Neuronal stem cell (in vitro differentiated cells): ENCODE data around the gene AADAT.
A peak's percentile ranks its signal among the peaks of the same experiment; 100 is the strongest.

Source experiments
- DNase-seq: peaks from one replicate; pipeline ENCODE4 v3.0.0-alpha.2; 2013; ENCODE audit warnings: low spot score
- H2AFZ ChIP-seq: one replicate; pipeline ENCODE4 v1.6.1; 2013; ENCODE audit warnings: mild to moderate bottlenecking, low read length, inconsistent platforms
- H2AK5ac ChIP-seq: 2 replicates; pipeline ENCODE4 v1.6.1; 2013; ENCODE audit warnings: low read depth, mild to moderate bottlenecking, inconsistent platforms, low read length, moderate library complexity, mixed read lengths
- H2BK120ac ChIP-seq: 2 replicates; pipeline ENCODE4 v1.6.1; 2013; ENCODE audit warnings: low read depth, mild to moderate bottlenecking, inconsistent platforms, low read length, moderate library complexity, mixed read lengths
- H2BK12ac ChIP-seq: one replicate; pipeline ENCODE4 v1.6.1; 2013; ENCODE audit warnings: low read length, inconsistent platforms
- H2BK15ac ChIP-seq: 2 replicates; pipeline ENCODE4 v1.6.1; 2013; ENCODE audit warnings: mild to moderate bottlenecking, low read length, inconsistent platforms, mixed read lengths
- H2BK5ac ChIP-seq: one replicate; pipeline ENCODE4 v1.6.1; 2013; ENCODE audit warnings: inconsistent platforms, mild to moderate bottlenecking, low read length, moderate library complexity
- H3K14ac ChIP-seq: one replicate; pipeline ENCODE4 v1.6.1; 2013; ENCODE audit warnings: low read length, inconsistent platforms
- H3K18ac ChIP-seq: 2 replicates; pipeline ENCODE4 v1.6.1; 2013; ENCODE audit warnings: low read length, inconsistent platforms
- H3K23ac ChIP-seq: 2 replicates; pipeline ENCODE4 v1.6.1; 2013; ENCODE audit warnings: low read depth, mild to moderate bottlenecking, mixed read lengths, low read length, inconsistent platforms; ENCODE audit not compliant: poor library complexity
- H3K27ac ChIP-seq: replicated peaks from 3 replicates; pipeline ENCODE4 v1.5.1; 2013; ENCODE audit warnings: low read length, inconsistent platforms
- H3K27me3 ChIP-seq, 3 experiments: 2 replicates each; pipeline ENCODE4 v1.6.1; 2013; ENCODE audit warnings: low read length in 3 of 3, mild to moderate bottlenecking in 2 of 3, inconsistent platforms in 1 of 3, low read depth in 1 of 3, mixed read lengths in 1 of 3, moderate library complexity in 1 of 3; ENCODE audit not compliant: control insufficient read depth in 3 of 3, insufficient read depth in 3 of 3
- H3K36me3 ChIP-seq, 2 donors: replicated peaks in 1 of 2; 2 replicates each; pipeline ENCODE4 v1.6.1; 2013; ENCODE audit warnings: low read length in 2 of 2; ENCODE audit not compliant: control insufficient read depth in 2 of 2, insufficient read depth in 2 of 2
- H3K4ac ChIP-seq: 2 replicates; pipeline ENCODE4 v1.6.1; 2013; ENCODE audit warnings: inconsistent platforms, mild to moderate bottlenecking, low read length, moderate library complexity
- H3K4me1 ChIP-seq, 2 donors: 1 replicate in 1 of 2; 2 replicates in 1 of 2; pipeline ENCODE4 v1.6.1; 2013; ENCODE audit warnings: low read length in 2 of 2, low read depth in 1 of 2; ENCODE audit not compliant: control insufficient read depth in 2 of 2, insufficient read depth in 1 of 2
- H3K4me2 ChIP-seq: one replicate; pipeline ENCODE4 v1.6.1; 2013; ENCODE audit warnings: mild to moderate bottlenecking, low read length, inconsistent platforms; ENCODE audit not compliant: insufficient read depth, poor library complexity, severe bottlenecking
- H3K4me3 ChIP-seq, 2 donors: 2 replicates each; pipeline ENCODE4 v1.5.1; 2013; ENCODE audit warnings: low read length in 2 of 2, mild to moderate bottlenecking in 2 of 2, inconsistent platforms in 1 of 2, moderate library complexity in 1 of 2
- H3K79me1 ChIP-seq: one replicate; pipeline ENCODE4 v1.6.1; 2013; ENCODE audit warnings: low read depth, mild to moderate bottlenecking, inconsistent platforms, low read length, moderate library complexity
- H3K9ac ChIP-seq: one replicate; pipeline ENCODE4 v1.6.1; 2013; ENCODE audit warnings: mild to moderate bottlenecking, low read depth, low read length, inconsistent platforms; ENCODE audit not compliant: poor library complexity
- H3K9me3 ChIP-seq, 2 donors: replicated peaks in 1 of 2; 2 replicates each; pipeline versions ENCODE3 to v1.6.1; 2013; ENCODE audit warnings: low read length in 2 of 2, mild to moderate bottlenecking in 2 of 2, inconsistent platforms in 1 of 2, low read depth in 1 of 2, mixed read lengths in 1 of 2, moderate library complexity in 1 of 2; ENCODE audit not compliant: control insufficient read depth in 2 of 2, insufficient read depth in 1 of 2
- H4K8ac ChIP-seq: one replicate; pipeline ENCODE4 v1.6.1; 2013; ENCODE audit warnings: low read depth, mild to moderate bottlenecking, inconsistent platforms, low read length, moderate library complexity
- H4K91ac ChIP-seq: one replicate; pipeline ENCODE4 v1.6.1; 2013; ENCODE audit warnings: low read length, low read depth, mild to moderate bottlenecking, inconsistent platforms; ENCODE audit not compliant: poor library complexity
- whole genome bisulfite sequencing, 2 donors: extraction: QIAGEN DNeasy Blood & Tissue Kit; methylation state at CpG; one replicate each; pipeline ENCODE4 v1.1.7; 2013; ENCODE audit warnings: missing lambda C conversion rate in 2 of 2, mixed read lengths in 1 of 2; ENCODE audit not compliant: insufficient read length in 2 of 2, insufficient replicate concordance in 1 of 2; ENCODE audit errors: extremely low coverage in 2 of 2; 5-methylcytosine and 5-hydroxymethylcytosine counted together

Gene AADAT

DNA sequence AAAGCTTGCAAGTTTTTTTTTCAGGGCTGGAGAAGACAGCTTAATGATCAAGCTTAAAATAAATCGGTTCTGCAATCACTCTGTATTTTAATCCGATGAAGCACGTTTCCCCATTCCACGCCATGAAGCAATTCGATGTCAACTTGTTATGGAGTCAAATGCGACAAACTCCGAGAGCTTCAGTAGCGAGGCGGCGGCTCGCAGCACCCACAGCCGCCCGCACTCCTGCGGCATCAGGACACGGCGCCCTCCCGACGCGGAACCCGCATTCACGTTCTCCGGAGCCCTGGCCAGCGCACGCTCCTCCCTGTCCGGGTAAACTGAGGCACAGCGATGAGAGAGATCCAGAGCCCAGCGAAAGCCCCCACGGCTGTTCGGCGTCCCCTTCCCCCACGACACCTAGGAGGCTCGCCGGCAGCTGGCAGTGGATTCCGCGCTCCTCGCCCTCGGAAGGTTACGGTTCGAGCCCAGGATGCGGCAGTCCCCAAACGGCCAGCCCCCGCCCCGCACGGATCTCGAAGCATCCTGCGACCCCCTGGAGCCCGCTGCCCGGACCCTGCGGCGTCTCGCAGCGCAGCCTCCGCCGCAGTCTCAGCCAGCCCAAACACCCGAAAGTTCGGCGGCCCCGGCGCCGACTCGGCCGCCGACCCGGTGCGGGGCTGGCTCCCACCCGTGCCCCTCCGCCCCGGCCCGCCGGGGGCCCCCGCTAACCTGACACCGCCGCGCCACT, 64.1 kb downstream of the AADAT start:
- H2AK5ac ChIP-seq, result peak overlapping the region; percentile 66
- peak overlapping the region; percentile 90 for H3K9ac ChIP-seq
- H3K18ac ChIP-seq, result peak overlapping the region; percentile 94
- peak overlapping the region; percentile 81 for H3K4me2 ChIP-seq
- peak overlapping the region; percentile 71 for H2BK5ac ChIP-seq
- H2BK120ac ChIP-seq, result peak overlapping the region; percentile 74
- no peaks in the 10 kb centered on the region for H3K9me3 ChIP-seq
- no peak overlapping the region for H2BK12ac ChIP-seq
- H3K79me1 ChIP-seq, result no peaks in the 10 kb centered on the region
- H3K4me3 ChIP-seq, result peak overlapping the region; percentile 82 to 88
- peaks cover 4 to 6% of the 10 kb centered on the region in 2 donors for H3K4me1 ChIP-seq
- no CpG with 5 or more reads among the region's 74 CpGs for WGBS, 2 donors
- peaks cover 0 to 20% (median 7%) of the 10 kb centered on the region in 3 experiments for H3K27me3 ChIP-seq
- peak overlapping the region; percentile 84 for H2BK15ac ChIP-seq
- no peak overlapping the region for H3K4ac ChIP-seq
- H2AFZ ChIP-seq, result peak overlapping the region; percentile 100
- H4K91ac ChIP-seq, result no peak overlapping the region
- no peak overlapping the region for H4K8ac ChIP-seq
- H3K27ac ChIP-seq, result no peak overlapping the region
- peak overlapping the region; percentile 97 for H3K14ac ChIP-seq
- H3K36me3 ChIP-seq, result no peaks in the 10 kb centered on the region
- peak overlapping the region; percentile 87 for H3K23ac ChIP-seq
- DNase-seq, result peak; percentile 15

- Histone ChIP-seq H3K79me1 (no peaks in the 10 kb centered on the region), H2BK12ac (no peak overlapping the region), H4K91ac (no peak overlapping the region), H4K8ac (no peak overlapping the region), H3K23ac (no peak overlapping the region), H3K4me2 (no peak overlapping the region), H2BK120ac (no peak overlapping the region), H3K9ac (no peak overlapping the region), H3K27me3 (peaks cover 0 to 14% (median 5%) of the 10 kb centered on the region in 3 experiments), H3K18ac (no peak overlapping the region), H3K27ac (no peak overlapping the region), H3K4me1 (peaks cover 0 to 1% of the 10 kb centered on the region in 2 donors), H2BK5ac (no peak overlapping the region), H3K4ac (no peak overlapping the region), H3K9me3 (no peaks in the 10 kb centered on the region), H2BK15ac (no peak overlapping the region), H2AFZ (no peak overlapping the region), H3K36me3 (no peaks in the 10 kb centered on the region), H3K4me3 (no peak overlapping the region), H2AK5ac (no peak overlapping the region), H3K14ac (no peak overlapping the region)
- no peak for DNase-seq
- WGBS, 2 donors, result no CpG with 5 or more reads among the region's 2 CpGs
Measured at GRCh38 chr4:170022211-170022610, 67.5 kb downstream of the AADAT start.

DNA sequence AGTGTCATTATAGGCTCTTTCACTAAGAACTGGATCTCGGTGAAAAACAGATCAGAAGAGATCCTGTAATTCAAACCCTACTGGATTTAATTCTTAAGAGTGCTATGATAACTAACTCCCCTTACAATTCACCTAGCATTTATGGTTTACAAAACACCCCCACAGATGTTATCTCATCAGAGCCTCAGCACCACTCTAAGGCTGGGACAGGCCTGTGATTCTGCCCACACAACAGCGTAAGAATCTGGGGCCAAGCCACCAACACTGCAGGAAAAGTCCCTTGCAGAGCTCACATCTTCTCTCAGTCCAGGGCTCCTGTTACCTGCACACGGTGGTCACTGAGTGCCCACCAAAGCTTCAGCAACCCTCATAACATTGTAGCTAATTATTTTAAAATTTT, 72.5 kb downstream of the AADAT start:
- Histone ChIP-seq H2BK120ac (no peak overlapping the region), H3K14ac (no peak overlapping the region), H3K18ac (no peak overlapping the region), H3K79me1 (no peaks in the 10 kb centered on the region), H3K23ac (no peak overlapping the region), H2BK12ac (no peak overlapping the region), H3K27ac (no peak overlapping the region), H3K4me3 (no peak overlapping the region), H2BK15ac (no peak overlapping the region), H4K8ac (no peak overlapping the region), H3K4ac (no peak overlapping the region), H3K36me3 (no peaks in the 10 kb centered on the region), H2AFZ (no peak overlapping the region), H4K91ac (no peak overlapping the region), H2AK5ac (no peak overlapping the region), H3K27me3 (no peaks in the 10 kb centered on the region), H3K4me1 (peaks cover 0 to 1% of the 10 kb centered on the region in 2 donors), H3K9me3 (no peaks in the 10 kb centered on the region), H3K4me2 (no peak overlapping the region), H2BK5ac (no peak overlapping the region), H3K9ac (no peak overlapping the region)
- no CpG with 5 or more reads among the region's 3 CpGs for WGBS, 2 donors
- no peak for DNase-seq

GRCh38 chr4:170015285-170015684, 74.5 kb downstream of the AADAT start:
- H3K36me3 ChIP-seq, result no peaks in the 10 kb centered on the region

More at GRCh38 chr4:170015285-170015684, 74.5 kb downstream of the AADAT start:
- H3K4me2 ChIP-seq, result no peak overlapping the region
- no peak overlapping the region for H3K23ac ChIP-seq
- no peak overlapping the region for H4K8ac ChIP-seq
- H3K27ac ChIP-seq, result no peak overlapping the region
- H4K91ac ChIP-seq, result no peak overlapping the region
- H3K14ac ChIP-seq, result no peak overlapping the region
- H3K27me3 ChIP-seq, result no peaks in the 10 kb centered on the region
- H3K18ac ChIP-seq, result no peak overlapping the region
- no peaks in the 10 kb centered on the region for H3K4me1 ChIP-seq
- no peak overlapping the region for H2BK12ac ChIP-seq
- no peak overlapping the region for H2BK5ac ChIP-seq
- H3K4ac ChIP-seq, result no peak overlapping the region
- H3K9me3 ChIP-seq, result no peaks in the 10 kb centered on the region
- WGBS, 2 donors, result no CpG with 5 or more reads among the region's 4 CpGs
- H3K79me1 ChIP-seq, result no peaks in the 10 kb centered on the region
- H2AK5ac ChIP-seq, result no peak overlapping the region
- no peak overlapping the region for H2BK15ac ChIP-seq
- no peak overlapping the region for H3K9ac ChIP-seq
- no peak for DNase-seq
- H3K4me3 ChIP-seq, result no peak overlapping the region
- H2AFZ ChIP-seq, result no peak overlapping the region
- no peak overlapping the region for H2BK120ac ChIP-seq
